ENCODE results near the gene INTS3. TPM values are rescaled to one million over a fixed set of nuclear protein-coding genes. Genes with fewer than 3 reads are reported as not detected.

Gene INTS3
- polyA plus RNA-seq, 4 donors, result 14.9 to 52.6 (median 22.6) TPM

DNA sequence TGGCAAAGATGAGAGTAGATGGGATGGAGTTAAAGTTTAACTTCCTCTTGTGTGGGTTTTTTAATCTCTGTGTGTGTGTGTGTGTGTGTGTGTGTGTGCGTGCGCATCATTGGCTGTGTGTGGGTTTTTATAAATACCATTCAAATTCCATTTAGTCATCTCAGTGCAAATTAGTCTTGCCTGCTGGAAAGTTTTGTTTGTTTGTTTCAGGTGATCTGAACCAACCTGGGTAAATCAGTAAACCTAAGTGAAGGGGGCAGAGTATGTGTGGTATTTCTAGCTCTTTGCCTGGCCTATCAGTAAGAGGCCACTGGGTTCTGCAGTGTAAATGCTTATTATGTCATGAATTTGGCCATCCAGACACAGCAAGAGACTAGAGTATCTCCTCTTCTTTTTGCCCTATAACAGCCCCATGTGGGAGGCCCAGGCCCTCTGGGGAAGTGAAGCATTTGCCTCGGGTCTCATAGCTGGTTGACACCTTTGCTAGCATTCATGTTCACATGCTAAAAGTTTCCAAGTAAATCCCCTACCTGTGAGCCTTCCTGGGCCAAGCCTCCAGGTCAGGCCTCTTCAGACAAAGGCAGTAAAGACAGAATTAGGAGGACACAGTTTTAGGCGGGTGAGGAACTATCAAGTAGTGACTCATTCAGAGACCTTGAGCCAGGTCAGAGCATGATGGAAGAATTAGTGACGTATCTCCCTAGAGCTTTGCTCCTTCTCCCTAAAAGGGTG is 14.7 kb downstream of the INTS3 start:
- Histone ChIP-seq H3K4me3 (ENCODE audit: low read depth in 1 of 3, low read length in 3 of 3) (no peak overlapping the region), H3K4me1 (ENCODE audit: control insufficient read depth in 3 of 3, insufficient read depth in 2 of 3, low read depth in 1 of 3, low read length in 2 of 3) (peaks cover 0 to 12% (median 0%) of the 10 kb centered on the region in 3 donors), H3K27me3 (ENCODE audit: control insufficient read depth in 3 of 3, insufficient read depth in 3 of 3, low read length in 3 of 3) (no peaks in the 10 kb centered on the region), H3K36me3 (ENCODE audit: control insufficient read depth in 3 of 3, insufficient read depth in 2 of 3, low read depth in 1 of 3, low read length in 3 of 3) (peaks cover 10 to 53% (median 14%) of the 10 kb centered on the region in 3 donors), H3K27ac (ENCODE audit: low read depth in 1 of 3, low read length in 2 of 3) (no peak overlapping the region), H3K9me3 (ENCODE audit: control insufficient read depth in 2 of 2, insufficient read depth in 1 of 2, low read depth in 1 of 2, low read length in 1 of 2) (no peaks in the 10 kb centered on the region)
- FAIRE-seq (no peak), DNase-seq (peak in 1 of 2 donors; percentile 51)
- WGBS, 3 donors, result 55 to 72% (median 65%) methylated on average over 5 of the region's 5 CpGs

DNA sequence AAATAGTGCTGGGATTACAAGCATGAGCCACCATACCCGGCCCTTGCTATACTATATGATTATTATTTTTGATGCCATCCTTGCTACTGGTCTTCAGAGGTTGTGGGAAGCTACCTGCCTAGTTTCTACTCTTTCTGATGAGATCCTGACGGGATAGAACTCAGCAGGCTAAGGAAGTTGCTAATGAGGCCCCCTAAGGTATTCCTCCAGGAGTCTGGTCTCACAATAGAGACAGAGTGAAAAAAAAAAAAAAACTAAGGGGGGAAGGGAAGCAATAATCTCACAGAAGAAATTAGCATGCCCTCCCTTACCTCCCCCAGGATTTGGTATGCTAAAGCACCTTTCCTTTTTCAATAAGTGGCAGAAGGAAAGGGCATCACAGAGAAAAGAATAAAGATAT is 17.6 kb downstream of the INTS3 start:
- Histone ChIP-seq H3K27ac (ENCODE audit: low read depth in 1 of 3, low read length in 2 of 3) (no peak overlapping the region), H3K27me3 (ENCODE audit: control insufficient read depth in 3 of 3, insufficient read depth in 3 of 3, low read length in 3 of 3) (no peaks in the 10 kb centered on the region), H3K9me3 (ENCODE audit: control insufficient read depth in 2 of 2, insufficient read depth in 1 of 2, low read depth in 1 of 2, low read length in 1 of 2) (no peaks in the 10 kb centered on the region), H3K4me3 (ENCODE audit: low read depth in 1 of 3, low read length in 3 of 3) (no peak overlapping the region), H3K36me3 (ENCODE audit: control insufficient read depth in 3 of 3, insufficient read depth in 2 of 3, low read depth in 1 of 3, low read length in 3 of 3) (peaks cover 13 to 43% (median 19%) of the 10 kb centered on the region in 3 donors), H3K4me1 (ENCODE audit: control insufficient read depth in 3 of 3, insufficient read depth in 2 of 3, low read depth in 1 of 3, low read length in 2 of 3) (peaks cover 0 to 21% (median 0%) of the 10 kb centered on the region in 3 donors)
- 91 to 94% (median 92%) methylated on average over 2 of the region's 2 CpGs for WGBS, 3 donors
- FAIRE-seq (no peak), DNase-seq (no peak)

DNA sequence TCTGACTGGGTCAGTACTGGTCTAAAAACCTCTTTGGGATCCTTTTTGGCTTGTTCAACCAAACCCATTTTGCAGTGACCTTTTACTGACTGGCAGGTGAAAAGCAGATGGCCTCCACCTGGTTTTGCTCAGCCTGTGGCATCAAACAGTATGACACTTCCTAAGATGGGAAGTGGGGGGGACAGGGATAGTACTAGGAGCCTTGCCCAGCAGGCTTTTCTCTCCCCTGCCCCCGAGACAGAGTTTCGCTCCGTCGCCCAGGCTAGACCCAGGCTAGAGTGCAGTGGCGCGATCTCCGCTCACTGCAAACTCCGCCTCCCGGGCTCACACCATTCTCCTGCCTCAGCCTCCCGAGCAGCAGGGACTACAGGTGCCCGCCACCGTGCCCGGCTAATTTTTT is 18.3 kb downstream of the INTS3 start:
- Histone ChIP-seq H3K4me3 (ENCODE audit: low read depth in 1 of 3, low read length in 3 of 3) (no peak overlapping the region), H3K27me3 (ENCODE audit: control insufficient read depth in 3 of 3, insufficient read depth in 3 of 3, low read length in 3 of 3) (no peaks in the 10 kb centered on the region), H3K27ac (ENCODE audit: low read depth in 1 of 3, low read length in 2 of 3) (no peak overlapping the region), H3K36me3 (ENCODE audit: control insufficient read depth in 3 of 3, insufficient read depth in 2 of 3, low read depth in 1 of 3, low read length in 3 of 3) (peaks cover 18 to 39% (median 20%) of the 10 kb centered on the region in 3 donors), H3K4me1 (ENCODE audit: control insufficient read depth in 3 of 3, insufficient read depth in 2 of 3, low read depth in 1 of 3, low read length in 2 of 3) (peaks cover 0 to 27% (median 0%) of the 10 kb centered on the region in 3 donors), H3K9me3 (ENCODE audit: control insufficient read depth in 2 of 2, insufficient read depth in 1 of 2, low read depth in 1 of 2, low read length in 1 of 2) (no peaks in the 10 kb centered on the region)
- FAIRE-seq (no peak), DNase-seq (no peak)
- WGBS, 3 donors, result 92 to 95% (median 95%) methylated on average over 13 of the region's 13 CpGs

DNA sequence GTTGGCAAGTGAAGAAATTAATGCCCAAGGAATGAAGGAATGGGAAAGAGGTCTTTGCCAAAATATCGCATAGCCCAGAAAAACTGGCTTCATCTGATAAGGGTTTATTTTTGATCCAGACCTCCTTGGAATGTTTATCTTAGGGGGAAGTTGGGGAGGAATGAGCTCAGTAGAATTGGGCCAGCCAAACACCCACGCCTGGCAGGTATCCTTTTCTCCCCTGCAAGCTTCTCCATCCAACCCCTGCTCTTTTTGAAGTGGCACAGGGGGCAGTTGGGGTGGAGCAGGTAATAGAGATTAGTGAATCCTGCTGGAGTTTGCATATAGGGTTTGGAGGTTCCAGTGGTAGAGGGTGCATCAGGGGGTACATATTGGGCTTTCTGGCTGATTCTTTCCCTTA is 21.1 kb downstream of the INTS3 start:
- Histone ChIP-seq H3K36me3 (ENCODE audit: control insufficient read depth in 3 of 3, insufficient read depth in 2 of 3, low read depth in 1 of 3, low read length in 3 of 3) (peaks cover 15 to 42% (median 21%) of the 10 kb centered on the region in 3 donors), H3K9me3 (ENCODE audit: control insufficient read depth in 2 of 2, insufficient read depth in 1 of 2, low read depth in 1 of 2, low read length in 1 of 2) (no peaks in the 10 kb centered on the region), H3K4me1 (ENCODE audit: control insufficient read depth in 3 of 3, insufficient read depth in 2 of 3, low read depth in 1 of 3, low read length in 2 of 3) (peaks cover 0 to 31% (median 0%) of the 10 kb centered on the region in 3 donors), H3K4me3 (ENCODE audit: low read depth in 1 of 3, low read length in 3 of 3) (no peak overlapping the region), H3K27me3 (ENCODE audit: control insufficient read depth in 3 of 3, insufficient read depth in 3 of 3, low read length in 3 of 3) (no peaks in the 10 kb centered on the region), H3K27ac (ENCODE audit: low read depth in 1 of 3, low read length in 2 of 3) (no peak overlapping the region)
- FAIRE-seq, result no peak
- 81 to 87% (median 81%) methylated on average over 2 of the region's 2 CpGs for WGBS, 3 donors
- DNase-seq, result no peak

DNA sequence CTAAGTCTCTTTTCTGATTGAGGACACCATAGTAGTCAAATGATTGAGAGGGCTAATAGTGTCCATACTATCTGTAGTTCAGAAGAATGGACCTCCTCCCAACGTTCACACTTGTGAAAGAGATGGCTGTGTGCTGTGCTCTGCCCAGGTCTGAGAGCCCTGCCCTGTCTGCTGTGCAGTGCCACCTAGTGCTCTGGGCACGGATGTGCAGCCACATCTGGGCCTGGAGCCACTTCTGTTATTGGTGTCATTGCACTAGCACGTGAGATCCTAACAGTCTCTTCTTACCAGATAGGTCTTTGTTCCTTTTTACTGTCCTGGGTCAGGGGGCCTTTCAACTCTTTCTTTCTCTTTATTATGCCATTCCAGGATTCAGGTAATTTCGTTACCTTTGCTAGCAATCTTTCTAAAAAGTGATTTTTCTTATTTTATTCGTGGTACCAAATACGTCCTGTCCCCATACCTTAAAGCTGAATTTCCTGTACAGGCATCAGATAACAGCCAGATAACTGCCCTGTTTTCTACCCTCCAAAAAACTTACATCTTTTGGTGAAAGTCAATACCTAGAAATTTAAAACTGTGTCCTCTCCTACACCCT is 21.7 kb downstream of the INTS3 start:
- 44 to 48% (median 46%) methylated on average over 6 of the region's 6 CpGs for WGBS, 3 donors
- peak overlapping the region in 1 of 3 donors; percentile 8 for H3K27ac ChIP-seq (ENCODE audit: low read depth in 1 of 3, low read length in 2 of 3)

DNA sequence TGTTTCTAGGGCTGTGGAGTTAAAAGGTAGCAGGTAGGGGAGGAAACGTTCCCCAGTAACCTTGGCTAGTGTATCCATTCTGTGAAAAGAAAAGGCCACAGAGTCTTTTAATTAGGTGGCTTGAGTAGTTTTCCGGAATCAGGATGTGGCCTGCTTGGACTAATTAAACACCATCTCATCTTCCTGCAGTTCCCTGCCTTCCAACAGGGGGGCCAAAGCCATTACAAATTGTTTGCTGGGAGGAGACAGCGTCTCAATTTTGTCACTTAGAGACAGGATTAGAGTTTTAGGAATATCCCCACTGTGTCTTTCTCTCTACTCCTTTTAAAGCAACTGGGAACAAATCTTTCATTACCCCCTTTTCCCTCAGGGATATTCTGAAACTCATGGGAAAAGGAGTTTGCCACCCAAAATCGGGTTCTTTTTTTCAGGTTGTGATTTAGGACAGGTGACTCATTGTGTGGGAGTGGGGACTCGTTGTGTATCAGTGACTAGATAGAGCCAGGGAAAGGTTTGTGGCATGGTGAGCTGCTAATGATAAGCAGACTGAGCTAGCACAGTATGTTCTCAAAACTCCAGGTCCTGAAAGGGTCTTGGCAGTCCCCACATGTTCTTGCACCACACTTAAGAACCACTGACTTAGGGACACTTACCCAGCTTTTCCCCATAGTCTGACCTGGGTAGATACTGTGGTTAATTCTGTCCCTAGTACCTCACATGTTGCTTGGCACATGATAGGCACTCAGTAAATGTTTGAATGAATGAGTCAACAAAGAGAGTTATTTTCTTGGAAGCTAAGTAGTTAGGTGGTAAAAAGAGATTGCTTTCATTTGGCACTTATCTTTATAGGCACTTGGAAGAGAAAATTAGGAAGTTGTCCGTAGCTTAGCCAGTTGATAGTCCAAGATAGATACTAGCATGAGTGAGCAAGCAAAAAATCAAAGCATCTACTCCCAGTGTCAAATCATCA is 22.5 kb downstream of the INTS3 start:
- WGBS, 3 donors, result 65 to 67% (median 66%) methylated on average over 6 of the region's 6 CpGs
- Histone ChIP-seq H3K27me3 (ENCODE audit: control insufficient read depth in 3 of 3, insufficient read depth in 3 of 3, low read length in 3 of 3) (no peaks in the 10 kb centered on the region), H3K4me3 (ENCODE audit: low read depth in 1 of 3, low read length in 3 of 3) (no peak overlapping the region), H3K36me3 (ENCODE audit: control insufficient read depth in 3 of 3, insufficient read depth in 2 of 3, low read depth in 1 of 3, low read length in 3 of 3) (peaks cover 22 to 49% (median 23%) of the 10 kb centered on the region in 3 donors), H3K9me3 (ENCODE audit: control insufficient read depth in 2 of 2, insufficient read depth in 1 of 2, low read depth in 1 of 2, low read length in 1 of 2) (no peaks in the 10 kb centered on the region), H3K27ac (ENCODE audit: low read depth in 1 of 3, low read length in 2 of 3) (peak overlapping the region in 1 of 3 donors; percentile 66), H3K4me1 (ENCODE audit: control insufficient read depth in 3 of 3, insufficient read depth in 2 of 3, low read depth in 1 of 3, low read length in 2 of 3) (peaks cover 0 to 31% (median 0%) of the 10 kb centered on the region in 3 donors)
- FAIRE-seq, result no peak
- DNase-seq, result peak in 1 of 2 donors; percentile 66

More for the DNA sequence above, 21.7 kb downstream of the INTS3 start:
- DNase-seq, result peak; percentile 82 to 90
- peaks cover 17 to 47% (median 21%) of the 10 kb centered on the region in 3 donors for H3K36me3 ChIP-seq (ENCODE audit: control insufficient read depth in 3 of 3, insufficient read depth in 2 of 3, low read depth in 1 of 3, low read length in 3 of 3)
- no peak for FAIRE-seq
- no peaks in the 10 kb centered on the region for H3K27me3 ChIP-seq (ENCODE audit: control insufficient read depth in 3 of 3, insufficient read depth in 3 of 3, low read length in 3 of 3)
- H3K4me1 ChIP-seq (ENCODE audit: control insufficient read depth in 3 of 3, insufficient read depth in 2 of 3, low read depth in 1 of 3, low read length in 2 of 3), result peaks cover 0 to 31% (median 0%) of the 10 kb centered on the region in 3 donors
- H3K9me3 ChIP-seq (ENCODE audit: control insufficient read depth in 2 of 2, insufficient read depth in 1 of 2, low read depth in 1 of 2, low read length in 1 of 2), result no peaks in the 10 kb centered on the region
- H3K4me3 ChIP-seq (ENCODE audit: low read depth in 1 of 3, low read length in 3 of 3), result no peak overlapping the region

DNA sequence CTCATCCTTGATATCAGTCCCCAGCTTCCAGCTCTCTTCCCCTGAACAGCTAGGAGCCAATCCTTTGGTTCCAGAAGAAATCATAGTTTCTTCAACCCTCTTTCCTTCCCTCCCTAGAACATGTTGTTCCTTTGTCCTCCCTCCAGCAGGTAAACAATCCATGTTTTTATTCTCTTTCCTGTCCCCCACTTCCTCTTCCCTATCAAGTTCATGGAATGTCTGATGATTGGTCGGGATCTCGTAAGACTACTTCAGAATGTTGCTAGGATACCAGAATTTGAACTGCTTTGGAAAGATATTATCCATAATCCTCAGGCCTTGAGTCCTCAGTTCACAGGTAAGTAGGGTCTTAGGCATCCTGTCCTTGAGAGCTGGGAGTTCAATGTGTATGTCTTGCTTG is 24.2 kb downstream of the INTS3 start:
- 84 to 90% (median 87%) methylated on average over 2 of the region's 2 CpGs for WGBS, 3 donors
- Histone ChIP-seq H3K27ac (ENCODE audit: low read depth in 1 of 3, low read length in 2 of 3) (peak overlapping the region in 1 of 3 donors; percentile 42), H3K4me1 (ENCODE audit: control insufficient read depth in 3 of 3, insufficient read depth in 2 of 3, low read depth in 1 of 3, low read length in 2 of 3) (peaks cover 0 to 31% (median 0%) of the 10 kb centered on the region in 3 donors), H3K36me3 (ENCODE audit: control insufficient read depth in 3 of 3, insufficient read depth in 2 of 3, low read depth in 1 of 3, low read length in 3 of 3) (peaks cover 20 to 47% (median 22%) of the 10 kb centered on the region in 3 donors), H3K9me3 (ENCODE audit: control insufficient read depth in 2 of 2, insufficient read depth in 1 of 2, low read depth in 1 of 2, low read length in 1 of 2) (no peaks in the 10 kb centered on the region), H3K27me3 (ENCODE audit: control insufficient read depth in 3 of 3, insufficient read depth in 3 of 3, low read length in 3 of 3) (no peaks in the 10 kb centered on the region), H3K4me3 (ENCODE audit: low read depth in 1 of 3, low read length in 3 of 3) (no peak overlapping the region)
- DNase-seq, result no peak
- FAIRE-seq, result no peak
